NB4 (cell line): ENCODE measurements around the gene MRPL34.

Experiments
- DNase-seq: peaks from one replicate; pipeline ENCODE4 v3.0.0; 2010; ENCODE audit warnings: low read depth
- H3K4me3 ChIP-seq: one replicate; pipeline ENCODE4 v1.5.1; 2011; ENCODE audit warnings: mild to moderate bottlenecking, low read depth, low read length, moderate library complexity
- MAX ChIP-seq: IDR thresholded peaks from 2 replicates; pipeline ENCODE4 v1.6.1; 2011; ENCODE audit warnings: low read depth, low read length
- MYC ChIP-seq: IDR thresholded peaks from 2 replicates; pipeline ENCODE4 v1.6.1; 2011; ENCODE audit warnings: low read depth, low read length
- POLR2A ChIP-seq: IDR thresholded peaks from 2 replicates; pipeline ENCODE4 v1.6.1; 2011; ENCODE audit warnings: mild to moderate bottlenecking; ENCODE audit not compliant: insufficient read length; ENCODE audit errors: extremely low read depth
- TF ChIP-seq, protein P1 (sequence below): IDR thresholded peaks from one replicate; pipeline ENCODE4 v1.5.1; 2012; ENCODE audit warnings: low read depth, low read length

MRPL34 gene

DNA sequence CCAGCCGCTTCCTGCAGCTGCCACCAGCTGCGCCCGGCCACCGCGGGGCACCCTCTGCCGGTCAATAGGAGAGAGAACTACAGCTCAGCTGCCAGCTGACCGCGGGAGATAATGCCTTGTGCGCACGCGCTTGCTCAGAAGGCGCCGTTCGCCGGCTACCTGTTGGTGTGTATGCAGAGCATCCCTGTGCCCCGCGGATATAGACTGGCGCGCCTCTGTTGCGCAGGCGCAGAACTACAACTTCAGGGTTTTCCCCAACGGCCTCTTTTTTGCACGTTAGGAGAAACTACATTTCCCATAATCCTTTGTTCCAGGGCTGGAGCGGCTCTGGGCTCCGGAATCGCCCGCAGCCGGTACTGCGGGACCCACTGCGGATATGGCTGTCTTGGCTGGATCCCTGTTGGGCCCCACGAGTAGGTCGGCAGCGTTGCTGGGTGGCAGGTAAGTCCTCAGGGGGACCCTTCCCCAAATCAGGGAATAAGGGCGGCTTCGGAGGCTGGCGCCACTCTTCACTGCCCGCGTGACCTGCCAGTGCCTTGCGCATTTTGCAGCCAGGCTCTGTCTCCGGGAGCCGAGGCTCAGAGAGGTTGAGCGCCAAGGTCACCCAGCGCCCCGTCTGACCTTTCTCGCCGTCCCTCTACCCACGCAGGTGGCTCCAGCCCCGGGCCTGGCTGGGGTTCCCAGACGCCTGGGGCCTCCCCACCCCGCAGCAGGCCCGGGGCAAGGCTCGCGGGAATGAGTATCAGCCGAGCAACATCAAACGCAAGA, at the start of gene MRPL34:
Gene MRPL34, plus strand, starts transcription at position 356 of the 768 bp plus-strand sequence. Its CDS starts 21 bp downstream, at position 377.
- peak; percentile 99 for DNase-seq
- H3K4me3 ChIP-seq, result peak within 1 kb of the TSS; percentile 82
- TF ChIP-seq POLR2A (peak; percentile 53), MAX (peak; percentile 56), MYC (peak; percentile 68)
- TF ChIP-seq, protein P1, sequence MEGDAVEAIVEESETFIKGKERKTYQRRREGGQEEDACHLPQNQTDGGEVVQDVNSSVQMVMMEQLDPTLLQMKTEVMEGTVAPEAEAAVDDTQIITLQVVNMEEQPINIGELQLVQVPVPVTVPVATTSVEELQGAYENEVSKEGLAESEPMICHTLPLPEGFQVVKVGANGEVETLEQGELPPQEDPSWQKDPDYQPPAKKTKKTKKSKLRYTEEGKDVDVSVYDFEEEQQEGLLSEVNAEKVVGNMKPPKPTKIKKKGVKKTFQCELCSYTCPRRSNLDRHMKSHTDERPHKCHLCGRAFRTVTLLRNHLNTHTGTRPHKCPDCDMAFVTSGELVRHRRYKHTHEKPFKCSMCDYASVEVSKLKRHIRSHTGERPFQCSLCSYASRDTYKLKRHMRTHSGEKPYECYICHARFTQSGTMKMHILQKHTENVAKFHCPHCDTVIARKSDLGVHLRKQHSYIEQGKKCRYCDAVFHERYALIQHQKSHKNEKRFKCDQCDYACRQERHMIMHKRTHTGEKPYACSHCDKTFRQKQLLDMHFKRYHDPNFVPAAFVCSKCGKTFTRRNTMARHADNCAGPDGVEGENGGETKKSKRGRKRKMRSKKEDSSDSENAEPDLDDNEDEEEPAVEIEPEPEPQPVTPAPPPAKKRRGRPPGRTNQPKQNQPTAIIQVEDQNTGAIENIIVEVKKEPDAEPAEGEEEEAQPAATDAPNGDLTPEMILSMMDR, result peak; percentile 66

DNA sequence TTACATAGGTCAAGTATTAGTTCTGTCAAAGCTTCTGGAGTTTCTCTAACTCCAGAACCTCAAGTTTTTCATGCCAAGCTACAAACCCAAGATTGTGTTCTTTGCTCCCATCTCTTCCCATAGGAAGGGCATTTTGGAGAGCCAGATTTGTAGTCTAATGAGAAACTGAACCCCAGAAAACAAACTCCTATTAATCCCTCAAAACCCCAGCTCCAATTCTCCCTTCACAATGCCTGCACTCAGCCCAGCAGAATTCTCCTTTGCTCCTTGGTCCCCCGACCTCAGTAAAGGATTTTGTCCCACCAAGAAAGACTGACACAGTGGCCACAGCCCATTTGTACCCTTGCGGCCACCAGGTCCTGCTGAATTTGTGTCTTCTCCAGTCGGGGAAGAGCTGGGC, 49.5 kb upstream of the MRPL34 start:
- DNase-seq, result no peak
- TF ChIP-seq POLR2A (no peak), MYC (no peak), MAX (no peak)
- TF ChIP-seq, protein P1, result no peak
- no peak overlapping the region for H3K4me3 ChIP-seq

DNA sequence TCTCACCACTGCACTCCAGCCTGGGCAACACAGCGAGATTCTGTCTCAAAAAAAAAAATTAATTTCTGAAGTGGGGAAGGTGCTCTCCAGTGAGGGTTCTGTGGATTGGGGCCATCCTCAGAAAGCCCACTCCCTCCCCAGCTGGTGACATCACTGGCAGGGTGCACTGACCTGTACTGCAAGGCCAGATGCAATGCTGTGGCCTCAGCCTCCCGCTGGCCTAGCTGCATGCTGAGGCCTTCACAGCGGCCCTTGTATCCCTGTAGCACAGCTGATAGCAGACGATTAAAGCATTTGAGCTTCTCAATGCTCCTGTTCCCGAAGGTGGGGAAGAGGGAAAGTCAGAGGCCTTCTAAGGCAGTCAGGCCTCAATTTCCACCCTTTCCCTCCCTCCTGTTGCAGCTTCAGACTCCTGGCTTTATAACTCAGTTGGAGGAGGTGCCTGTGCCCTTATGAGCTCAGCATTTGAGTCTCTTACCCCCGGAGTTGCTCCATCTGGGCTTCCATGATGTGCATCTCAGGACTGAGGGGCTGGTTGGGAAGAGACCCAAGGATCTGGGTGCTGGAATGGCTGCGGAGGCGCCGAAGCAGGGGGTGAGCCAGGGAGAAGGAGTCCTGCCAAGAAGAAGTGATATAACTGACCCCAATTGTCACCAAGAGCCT, 46.4 kb upstream of the MRPL34 start:
- no peak for DNase-seq
- no peak overlapping the region for H3K4me3 ChIP-seq
- no peak for TF ChIP-seq MYC
- TF ChIP-seq POLR2A, result no peak
- TF ChIP-seq, protein P1, result no peak
- TF ChIP-seq MAX, result no peak

- DNase-seq, result no peak
- no peak overlapping the region for H3K4me3 ChIP-seq
- TF ChIP-seq MAX (no peak), MYC (no peak), POLR2A (no peak)
- TF ChIP-seq, protein P1, result no peak
Observed at GRCh38 chr19:17259934-17260333, 45.7 kb upstream of the MRPL34 start.

DNA sequence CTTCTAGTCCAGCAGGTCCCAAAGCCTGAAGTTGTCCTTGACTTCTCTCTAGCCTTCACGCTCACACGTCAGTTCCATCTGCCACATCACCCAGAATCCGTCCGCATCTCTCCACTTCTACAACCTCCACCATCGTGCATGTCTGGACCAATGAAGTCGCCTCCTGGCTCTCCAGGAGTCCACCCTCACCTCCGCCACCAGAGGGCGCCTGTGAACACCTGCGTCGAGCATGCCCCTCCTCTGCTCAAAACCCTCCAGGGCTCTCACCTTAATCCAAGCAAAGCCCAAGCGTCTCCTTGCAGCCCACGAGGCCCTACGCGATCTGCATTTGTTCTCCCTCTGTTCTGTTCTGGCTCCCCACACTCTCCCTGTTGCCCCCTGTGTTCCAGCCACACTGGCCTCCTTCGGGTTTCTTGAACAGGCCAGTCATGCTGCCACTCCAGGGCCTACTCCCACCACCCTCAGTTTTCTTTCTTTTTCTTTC, 44.8 kb upstream of the MRPL34 start:
- peak; percentile 91 for DNase-seq
- TF ChIP-seq, protein P1, result peak; percentile 92
- TF ChIP-seq POLR2A (no peak), MAX (peak; percentile 85), MYC (peak; percentile 52)

More for the DNA sequence above, 44.8 kb upstream of the MRPL34 start:
- no peak overlapping the region for H3K4me3 ChIP-seq
